CD4-positive, CD25-positive, alpha-beta regulatory T cell (primary cell): Measurements from ENCODE around the gene CXCL13. TPM values are rescaled to one million over a fixed set of nuclear protein-coding genes. Genes with fewer than 3 reads are reported as not detected.

ENCODE experiments used
- ATAC-seq, 2 donors: fragments of 150-1000 bp; cut with Tn5 transposase; one replicate each; pipeline ENCODE4 v1.10.0; 2021; ENCODE audit warnings: low read depth in 2 of 2, moderate number of reproducible peaks in 2 of 2, moderate library complexity in 1 of 2
- DNase-seq, 3 donors: peaks; one replicate each; pipeline versions ENCODE4 v3.0.0 to v3.0.0-alpha.2; 2012 to 2022; ENCODE audit warnings: mixed read lengths in 1 of 3
- H3K27ac ChIP-seq: one replicate; pipeline ENCODE4 v1.7.0; 2013; ENCODE audit warnings: mild to moderate bottlenecking, low read length; ENCODE audit not compliant: insufficient read depth, poor library complexity, severe bottlenecking
- H3K27me3 ChIP-seq: one replicate; pipeline ENCODE4 v1.7.0; 2013; ENCODE audit warnings: low read length; ENCODE audit not compliant: control insufficient read depth, insufficient read depth
- H3K36me3 ChIP-seq: one replicate; pipeline ENCODE4 v1.7.0; 2013; ENCODE audit warnings: mild to moderate bottlenecking, low read length, moderate library complexity; ENCODE audit not compliant: control insufficient read depth, insufficient read depth
- H3K4me1 ChIP-seq: 2 replicates; pipeline ENCODE4 v1.7.0; 2013; ENCODE audit warnings: mild to moderate bottlenecking, low read length; ENCODE audit not compliant: insufficient read depth, control insufficient read depth, poor library complexity, severe bottlenecking
- H3K4me3 ChIP-seq: one replicate; pipeline ENCODE4 v1.7.0; 2013; ENCODE audit warnings: low read depth, mild to moderate bottlenecking, low read length, moderate library complexity
- H3K9me3 ChIP-seq, 2 experiments: 1 replicate in 1 of 2; 2 replicates in 1 of 2; pipeline ENCODE4 v1.7.0; 2013; ENCODE audit warnings: low read length in 2 of 2, mild to moderate bottlenecking in 1 of 2, moderate library complexity in 1 of 2; ENCODE audit not compliant: control insufficient read depth in 2 of 2
- H3K27ac Mint-ChIP-seq, 3 donors: one replicate each; pipeline ENCODE4 v1.8.0; 2020 to 2022; ENCODE audit warnings: mild to moderate bottlenecking in 3 of 3, mixed read lengths in 3 of 3, moderate library complexity in 2 of 3
- H3K27me3 Mint-ChIP-seq: one replicate; pipeline ENCODE4 v1.8.0; 2022; ENCODE audit warnings: mild to moderate bottlenecking, mixed read lengths
- H3K36me3 Mint-ChIP-seq: one replicate; pipeline ENCODE4 v1.8.0; 2020; ENCODE audit warnings: mixed read lengths
- H3K4me1 Mint-ChIP-seq, 4 donors: one replicate each; pipeline ENCODE4 v1.8.0; 2020 to 2022; ENCODE audit warnings: mixed read lengths in 4 of 4, mild to moderate bottlenecking in 1 of 4
- H3K4me3 Mint-ChIP-seq, 4 donors: one replicate each; pipeline ENCODE4 v1.8.0; 2020 to 2022; ENCODE audit warnings: mild to moderate bottlenecking in 4 of 4, mixed read lengths in 4 of 4, moderate library complexity in 3 of 4
- H3K9me3 Mint-ChIP-seq, 7 donors: one replicate each; pipeline ENCODE4 v1.8.0; 2020 to 2022; ENCODE audit warnings: mixed read lengths in 7 of 7, mild to moderate bottlenecking in 3 of 7, moderate library complexity in 2 of 7
- polyA plus RNA-seq, 4 donors: library from polyadenylated mRNA; unstranded; fragments of 300-500 nt; fragmentation: Illumina TruSeq; gene quantifications; one replicate each; pipeline ENCODE4 v1.2.3, GENCODE V29; 2021
- total RNA-seq: library from RNA; stranded (reverse); gene quantifications from one replicate; pipeline ENCODE4 v1.2.3, GENCODE V29; 2022

CXCL13 gene
- total and polyA plus RNA-seq, 5 donors from 2014 or later = not detected

DNA sequence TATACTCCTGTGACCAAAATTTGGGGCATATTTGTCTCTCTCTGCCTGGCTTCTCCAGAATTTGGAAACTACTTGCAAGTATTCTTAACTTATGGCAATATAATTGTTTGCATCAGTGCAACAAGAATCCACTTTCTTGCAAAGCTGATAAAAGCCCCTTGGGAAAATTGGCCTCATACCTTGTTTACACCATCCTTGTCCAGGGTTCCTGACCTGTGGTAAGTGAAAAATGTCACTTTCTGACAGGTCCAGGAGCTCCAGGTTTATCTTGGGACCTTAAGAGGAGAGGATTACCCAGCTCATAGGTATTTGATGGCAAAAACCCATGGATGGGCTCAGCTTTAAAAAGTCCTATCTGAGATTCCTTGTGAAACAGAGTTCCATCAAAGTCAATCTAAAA is 29.3 kb upstream of the CXCL13 start:
- Histone ChIP-seq H3K4me3 (no peak overlapping the region), H3K27ac (no peak overlapping the region), H3K4me1 (no peaks in the 10 kb centered on the region), H3K27me3 (no peaks in the 10 kb centered on the region), H3K36me3 (no peaks in the 10 kb centered on the region), H3K9me3 (no peaks in the 10 kb centered on the region)
- ATAC-seq (no peak), DNase-seq (no peak)
- no peak overlapping the region for H3K4me3 Mint-ChIP-seq
- peaks cover 16% of the 10 kb centered on the region for H3K27me3 Mint-ChIP-seq
- no peaks in the 10 kb centered on the region for H3K4me1 Mint-ChIP-seq
- H3K36me3 Mint-ChIP-seq = no peaks in the 10 kb centered on the region
- H3K9me3 Mint-ChIP-seq = peaks cover 0 to 9% (median 4%) of the 10 kb centered on the region in 7 donors
- H3K27ac Mint-ChIP-seq = no peak overlapping the region

DNA sequence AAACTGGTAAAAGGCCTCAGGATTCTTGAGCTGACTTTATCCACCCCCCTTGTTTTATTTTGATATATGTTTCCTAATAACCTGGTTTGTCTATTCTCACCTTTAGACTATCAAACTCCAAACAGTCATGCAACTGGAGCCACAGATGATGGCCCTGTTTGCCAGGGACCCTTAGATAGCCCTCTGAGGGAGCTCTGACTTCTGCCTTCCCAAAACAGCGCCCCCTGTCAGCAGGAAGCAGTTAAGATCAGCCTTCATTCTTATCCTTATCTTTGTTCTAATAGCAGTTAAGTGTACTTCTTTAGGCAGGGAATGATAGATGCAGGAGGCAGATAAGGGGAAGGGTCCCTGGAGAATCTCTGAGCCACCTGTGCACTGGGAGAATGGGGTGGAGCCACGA is 27.5 kb upstream of the CXCL13 start:
- no peak overlapping the region for H3K4me3 ChIP-seq
- H3K9me3 ChIP-seq = no peaks in the 10 kb centered on the region
- H3K27me3 ChIP-seq = peaks cover 3% of the 10 kb centered on the region
- no peaks in the 10 kb centered on the region for H3K36me3 ChIP-seq
- H3K36me3 Mint-ChIP-seq = no peaks in the 10 kb centered on the region
- no peak overlapping the region for H3K27ac ChIP-seq
- no peak for DNase-seq
- H3K4me3 Mint-ChIP-seq = no peak overlapping the region
- H3K27ac Mint-ChIP-seq = peak overlapping the region in 1 of 3 donors; percentile 29
- peaks cover 0 to 5% (median 3%) of the 10 kb centered on the region in 7 donors for H3K9me3 Mint-ChIP-seq
- no peak for ATAC-seq
- H3K4me1 ChIP-seq = no peaks in the 10 kb centered on the region
- H3K4me1 Mint-ChIP-seq = no peaks in the 10 kb centered on the region
- peaks cover 25% of the 10 kb centered on the region for H3K27me3 Mint-ChIP-seq

DNA sequence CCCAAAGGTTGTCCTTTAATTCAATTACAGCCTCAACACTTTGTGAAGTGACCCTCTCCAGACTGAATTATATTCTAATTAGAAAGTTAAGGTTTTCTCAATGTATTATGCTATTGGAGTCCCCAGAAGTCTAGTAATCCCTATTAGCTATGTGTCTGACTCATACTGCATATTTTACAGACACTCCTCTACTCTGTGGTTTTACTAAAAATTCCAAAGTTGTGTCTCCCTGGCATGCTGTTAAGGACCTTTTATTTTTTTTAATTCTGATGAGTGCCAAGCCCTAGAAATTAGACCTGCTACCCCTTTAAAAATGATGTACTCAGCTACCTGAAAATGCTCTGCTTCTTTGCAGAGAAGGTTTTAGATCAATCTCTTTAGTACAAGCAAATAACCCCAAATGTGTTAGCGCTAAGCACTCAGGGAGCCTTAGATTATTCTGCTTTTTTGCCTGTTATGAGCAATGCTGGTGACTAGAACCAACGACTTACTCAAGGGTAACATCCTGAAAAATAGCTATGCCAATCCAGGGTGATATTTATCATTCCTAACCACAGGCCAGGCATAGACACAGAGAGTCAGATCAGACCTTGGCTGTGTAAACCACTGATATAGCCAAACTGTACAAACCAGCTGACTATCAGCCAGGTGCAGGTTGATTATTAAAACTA is 26.1 kb upstream of the CXCL13 start:
- H3K27me3 Mint-ChIP-seq = peaks cover 25% of the 10 kb centered on the region

DNA sequence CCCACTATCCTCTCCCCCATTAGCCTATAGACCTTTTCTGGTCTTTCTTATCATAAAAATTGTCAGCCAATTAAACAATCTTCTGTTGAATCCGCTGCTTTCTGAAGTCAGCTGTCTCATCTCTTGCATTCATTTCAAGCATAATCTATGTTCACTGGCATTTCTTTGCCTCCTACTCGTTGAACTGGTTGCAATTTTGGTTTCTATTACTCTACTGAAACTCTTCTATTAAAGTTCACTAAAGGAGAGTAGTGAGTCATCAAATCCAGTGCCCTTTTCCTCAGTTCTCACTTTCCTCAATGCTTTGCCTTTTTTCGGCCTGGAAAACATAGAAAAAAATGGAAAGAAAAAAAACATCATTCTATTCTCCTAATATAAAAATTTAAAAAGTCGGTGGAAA is 23.9 kb upstream of the CXCL13 start:
- Histone ChIP-seq H3K36me3 (no peaks in the 10 kb centered on the region), H3K9me3 (no peaks in the 10 kb centered on the region), H3K4me1 (peaks cover under 1% of the 10 kb centered on the region), H3K27ac (no peak overlapping the region), H3K4me3 (no peak overlapping the region), H3K27me3 (peaks cover 3% of the 10 kb centered on the region)
- Mint-ChIP-seq H3K27me3 (peaks cover 28% of the 10 kb centered on the region), H3K4me1 (peaks cover 0 to 5% (median 4%) of the 10 kb centered on the region in 4 donors), H3K9me3 (peaks cover 0 to 5% (median 2%) of the 10 kb centered on the region in 7 donors), H3K27ac (no peak overlapping the region), H3K36me3 (no peaks in the 10 kb centered on the region), H3K4me3 (no peak overlapping the region)
- DNase-seq (no peak), ATAC-seq (no peak)

More for the DNA sequence above, 26.1 kb upstream of the CXCL13 start:
- Mint-ChIP-seq H3K27ac (no peak overlapping the region), H3K36me3 (no peaks in the 10 kb centered on the region), H3K4me1 (no peaks in the 10 kb centered on the region), H3K9me3 (peaks cover 0 to 5% (median 3%) of the 10 kb centered on the region in 7 donors), H3K4me3 (no peak overlapping the region)
- Histone ChIP-seq H3K36me3 (no peaks in the 10 kb centered on the region), H3K27ac (no peak overlapping the region), H3K27me3 (peaks cover 3% of the 10 kb centered on the region), H3K4me1 (no peaks in the 10 kb centered on the region), H3K9me3 (no peaks in the 10 kb centered on the region), H3K4me3 (no peak overlapping the region)
- ATAC-seq (no peak), DNase-seq (no peak)

DNA sequence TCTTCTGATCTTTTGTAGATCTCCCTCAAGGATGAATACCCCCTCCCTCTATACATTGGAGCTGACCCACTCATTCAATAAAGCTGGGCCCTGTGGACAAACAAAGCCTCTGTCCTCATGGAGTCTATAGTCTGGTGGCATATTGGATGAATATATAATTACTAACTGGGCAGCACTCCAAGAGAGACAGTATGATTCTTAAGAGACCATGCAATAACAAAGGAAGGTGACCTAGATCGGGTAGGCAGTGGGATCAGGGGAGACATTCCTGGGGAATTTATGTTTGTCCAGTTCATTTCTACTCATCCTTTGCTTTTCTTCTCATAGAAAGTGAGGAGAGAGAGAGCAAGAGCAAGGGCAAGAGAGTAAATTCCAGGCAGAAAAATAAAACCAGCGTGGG is 23.5 kb upstream of the CXCL13 start:
- peaks cover 0 to 9% (median 6%) of the 10 kb centered on the region in 4 donors for H3K4me1 Mint-ChIP-seq
- H3K36me3 ChIP-seq = no peaks in the 10 kb centered on the region
- H3K27ac ChIP-seq = no peak overlapping the region
- H3K4me3 ChIP-seq = no peak overlapping the region
- H3K27ac Mint-ChIP-seq = no peak overlapping the region
- H3K4me3 Mint-ChIP-seq = no peak overlapping the region
- H3K27me3 ChIP-seq = peaks cover 4% of the 10 kb centered on the region
- peaks cover 4% of the 10 kb centered on the region for H3K4me1 ChIP-seq
- peaks cover 0 to 5% (median 2%) of the 10 kb centered on the region in 7 donors for H3K9me3 Mint-ChIP-seq
- H3K27me3 Mint-ChIP-seq = peaks cover 24% of the 10 kb centered on the region
- H3K36me3 Mint-ChIP-seq = no peaks in the 10 kb centered on the region
- DNase-seq (no peak), ATAC-seq (no peak)
- no peaks in the 10 kb centered on the region for H3K9me3 ChIP-seq

DNA sequence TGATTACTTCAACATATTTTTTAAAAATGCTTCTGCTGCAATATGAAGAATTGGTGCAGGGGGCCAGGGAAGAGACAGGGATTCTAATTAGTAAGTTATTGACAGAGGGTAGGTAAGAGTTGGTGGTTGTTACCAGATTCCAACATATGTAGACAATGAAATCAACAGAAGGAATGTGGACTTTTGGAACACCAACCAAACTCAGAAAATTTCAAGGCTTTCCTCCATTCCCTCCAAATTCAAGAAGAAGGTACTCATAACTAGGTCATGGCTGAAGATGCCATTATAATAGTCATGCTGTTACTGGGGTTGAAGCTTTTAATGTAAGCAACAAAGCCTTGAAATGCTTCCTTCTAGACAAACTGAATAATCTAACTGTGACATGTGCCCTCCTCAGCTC is 22.9 kb upstream of the CXCL13 start:
- Mint-ChIP-seq H3K36me3 (no peaks in the 10 kb centered on the region), H3K4me3 (no peak overlapping the region), H3K9me3 (peaks cover 0 to 5% (median 0%) of the 10 kb centered on the region in 7 donors), H3K4me1 (peaks cover 0 to 14% (median 8%) of the 10 kb centered on the region in 4 donors), H3K27me3 (peaks cover 24% of the 10 kb centered on the region), H3K27ac (no peak overlapping the region)
- Histone ChIP-seq H3K27me3 (peaks cover 5% of the 10 kb centered on the region), H3K4me3 (no peak overlapping the region), H3K27ac (no peak overlapping the region), H3K9me3 (no peaks in the 10 kb centered on the region), H3K36me3 (no peaks in the 10 kb centered on the region), H3K4me1 (peaks cover 6% of the 10 kb centered on the region)
- DNase-seq (no peak), ATAC-seq (no peak)

DNA sequence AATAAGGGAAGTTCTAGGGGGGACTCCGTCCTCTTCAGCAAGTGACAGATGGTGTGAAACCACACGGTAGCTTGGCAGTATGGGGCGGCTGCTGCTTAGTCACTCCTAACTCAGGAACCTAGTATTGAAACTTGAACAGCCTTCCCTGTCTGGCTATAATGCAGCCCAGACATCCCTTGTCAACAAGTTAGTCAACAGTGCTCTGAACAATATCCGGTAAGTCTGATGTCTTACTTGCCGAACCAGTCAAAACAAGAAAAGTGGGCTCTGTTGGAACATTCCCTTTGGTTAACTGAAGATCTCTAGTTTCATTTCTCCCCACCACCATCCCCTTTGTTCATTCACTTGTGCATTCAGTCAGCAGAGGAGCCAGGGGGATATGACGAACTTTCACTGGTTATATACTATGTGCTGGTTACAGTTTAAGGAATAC is 18.7 kb upstream of the CXCL13 start:
- Histone ChIP-seq H3K27me3 (peaks cover 5% of the 10 kb centered on the region), H3K36me3 (no peaks in the 10 kb centered on the region), H3K27ac (no peak overlapping the region), H3K9me3 (no peaks in the 10 kb centered on the region), H3K4me3 (no peak overlapping the region), H3K4me1 (peaks cover 6% of the 10 kb centered on the region)
- peaks cover 0 to 14% (median 8%) of the 10 kb centered on the region in 4 donors for H3K4me1 Mint-ChIP-seq
- no peaks in the 10 kb centered on the region for H3K36me3 Mint-ChIP-seq
- H3K4me3 Mint-ChIP-seq = no peak overlapping the region
- H3K27me3 Mint-ChIP-seq = peaks cover 23% of the 10 kb centered on the region
- ATAC-seq = peak; percentile 68 to 78
- H3K9me3 Mint-ChIP-seq = peaks cover 0 to 4% (median 0%) of the 10 kb centered on the region in 7 donors
- H3K27ac Mint-ChIP-seq = no peak overlapping the region
- DNase-seq = peak in 1 of 3 donors; percentile 46

DNA sequence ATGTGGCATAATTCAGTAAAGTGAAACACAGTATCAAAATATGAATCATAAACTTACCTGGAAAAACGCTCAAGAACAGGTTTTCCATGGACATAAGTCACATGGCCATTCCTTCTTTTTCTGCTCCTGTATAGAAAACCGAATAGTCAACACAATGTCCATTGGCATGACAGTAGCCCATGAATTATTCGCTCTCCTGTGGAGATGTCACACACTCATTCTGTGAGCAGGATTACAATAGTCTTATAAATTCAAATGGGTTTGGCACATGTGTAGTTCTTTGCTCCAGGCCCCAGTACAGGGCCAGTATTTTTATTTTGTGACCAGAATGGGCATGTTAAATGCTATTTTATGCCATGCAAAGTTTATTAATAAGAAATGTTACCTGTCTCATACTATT is 15.1 kb upstream of the CXCL13 start:
- DNase-seq (no peak), ATAC-seq (no peak)
- Histone ChIP-seq H3K9me3 (no peaks in the 10 kb centered on the region), H3K4me1 (peaks cover 6% of the 10 kb centered on the region), H3K27me3 (peaks cover 3% of the 10 kb centered on the region), H3K4me3 (no peak overlapping the region), H3K27ac (no peak overlapping the region), H3K36me3 (no peaks in the 10 kb centered on the region)
- Mint-ChIP-seq H3K4me1 (peaks cover 0 to 14% (median 9%) of the 10 kb centered on the region in 4 donors), H3K36me3 (no peaks in the 10 kb centered on the region), H3K9me3 (peaks cover 0 to 2% (median 0%) of the 10 kb centered on the region in 7 donors), H3K4me3 (no peak overlapping the region), H3K27me3 (peaks cover 18% of the 10 kb centered on the region), H3K27ac (no peak overlapping the region)
